Activated naive CD4-positive, alpha-beta T cell treated with anti-CD3 and anti-CD28 coated beads, Interleukin-2, amount 10 ng/mL, durations not matched to agents 7 days and 5 days (primary cell): ENCODE data around the gene TAGLN.
"Not testable (repeated sequence)": the region's sequence is repeated elsewhere in the genome, so short reads cannot be mapped to it uniquely, and the experiment has no call there.

Source experiments
- CTCF ChIA-PET: fragments of 350-600 bp; sonication (Branson Sonifier 250); formaldehyde crosslinking; loops from one replicate; lab custom pipeline; 2021; ENCODE audit warnings: antibody characterized with exemption; lab: Charles Lee
- DNase-seq: peaks from one replicate; pipeline ENCODE4 v3.0.0-alpha.2; 2020
- H3K27ac Mint-ChIP-seq: one replicate; pipeline ENCODE4 v1.8.0; 2021; ENCODE audit warnings: mild to moderate bottlenecking, moderate library complexity, mixed read lengths
- H3K27me3 Mint-ChIP-seq: one replicate; pipeline ENCODE4 v1.8.0; 2021; ENCODE audit warnings: mild to moderate bottlenecking, mixed read lengths
- H3K36me3 Mint-ChIP-seq: one replicate; pipeline ENCODE4 v1.8.0; 2021; ENCODE audit warnings: mixed read lengths
- H3K4me1 Mint-ChIP-seq: one replicate; pipeline ENCODE4 v1.8.0; 2021; ENCODE audit warnings: mixed read lengths
- H3K4me3 Mint-ChIP-seq: one replicate; pipeline ENCODE4 v1.8.0; 2021; ENCODE audit warnings: mild to moderate bottlenecking, moderate library complexity, mixed read lengths
- H3K9me3 Mint-ChIP-seq: one replicate; pipeline ENCODE4 v1.8.0; 2021; ENCODE audit warnings: mixed read lengths

The TAGLN gene

GRCh38 chr11:117205211-117205818 is 6.1 kb downstream of the TAGLN start:
- Mint-ChIP-seq H3K4me3 (no peak overlapping the region), H3K4me1 (no peaks in the 10 kb centered on the region), H3K36me3 (peaks cover 24% of the 10 kb centered on the region), H3K27me3 (peaks cover 3% of the 10 kb centered on the region), H3K9me3 (no peaks in the 10 kb centered on the region), H3K27ac (peak overlapping the region; percentile 37)
- no peak for DNase-seq
- CTCF ChIA-PET, result no interaction called here

- H3K9me3 Mint-ChIP-seq, CTCF ChIA-PET, H3K27ac Mint-ChIP-seq, H3K27me3 Mint-ChIP-seq, DNase-seq, H3K4me1 Mint-ChIP-seq, H3K4me3 Mint-ChIP-seq: not testable (repeated sequence)
- H3K36me3 Mint-ChIP-seq, result peaks cover 30% of the 10 kb centered on the region
Observed at GRCh38 chr11:117206111-117206510, 6.9 kb downstream of the TAGLN start.

GRCh38 chr11:117206859-117207258 is 7.7 kb downstream of the TAGLN start:
- H3K9me3 Mint-ChIP-seq, H3K4me3 Mint-ChIP-seq, CTCF ChIA-PET, H3K4me1 Mint-ChIP-seq, H3K27ac Mint-ChIP-seq, H3K27me3 Mint-ChIP-seq, DNase-seq: not testable (repeated sequence)
- peaks cover 35% of the 10 kb centered on the region for H3K36me3 Mint-ChIP-seq

GRCh38 chr11:117207481-117207880 is 8.3 kb downstream of the TAGLN start:
- H3K27me3 Mint-ChIP-seq, H3K9me3 Mint-ChIP-seq, H3K4me3 Mint-ChIP-seq, CTCF ChIA-PET, H3K4me1 Mint-ChIP-seq, H3K27ac Mint-ChIP-seq, DNase-seq: not testable (repeated sequence)
- H3K36me3 Mint-ChIP-seq, result peaks cover 38% of the 10 kb centered on the region

- H3K27ac Mint-ChIP-seq, H3K27me3 Mint-ChIP-seq, H3K9me3 Mint-ChIP-seq, H3K4me3 Mint-ChIP-seq, DNase-seq, H3K4me1 Mint-ChIP-seq, CTCF ChIA-PET: not testable (repeated sequence)
- peaks cover 44% of the 10 kb centered on the region for H3K36me3 Mint-ChIP-seq
Observed at GRCh38 chr11:117208710-117209109, 9.5 kb downstream of the TAGLN start.

- peaks cover 45% of the 10 kb centered on the region for H3K36me3 Mint-ChIP-seq
- H3K9me3 Mint-ChIP-seq, DNase-seq, H3K4me1 Mint-ChIP-seq, H3K27ac Mint-ChIP-seq, H3K27me3 Mint-ChIP-seq, H3K4me3 Mint-ChIP-seq, CTCF ChIA-PET: not testable (repeated sequence)
Observed at GRCh38 chr11:117209351-117210125, 10.4 kb downstream of the TAGLN start.

GRCh38 chr11:117210620-117211019 is 11.4 kb downstream of the TAGLN start:
- Mint-ChIP-seq H3K36me3 (peaks cover 40% of the 10 kb centered on the region), H3K9me3 (no peaks in the 10 kb centered on the region), H3K4me3 (no peak overlapping the region), H3K4me1 (no peaks in the 10 kb centered on the region), H3K27ac (no peak overlapping the region), H3K27me3 (peaks cover 3% of the 10 kb centered on the region)
- DNase-seq, result no peak
- CTCF ChIA-PET, result interaction anchor here (0.7 kb wide), 1 partner anchor 32 kb away, joined by 3 read pairs; the partner anchor contains the start of gene SIDT2

GRCh38 chr11:117212697-117213355 is 13.7 kb downstream of the TAGLN start:
- Mint-ChIP-seq H3K36me3 (peaks cover 54% of the 10 kb centered on the region), H3K9me3 (no peaks in the 10 kb centered on the region), H3K27ac (no peak overlapping the region), H3K27me3 (peaks cover 3% of the 10 kb centered on the region), H3K4me1 (no peaks in the 10 kb centered on the region), H3K4me3 (no peak overlapping the region)
- CTCF ChIA-PET, result no interaction called here
- no peak for DNase-seq

GRCh38 chr11:117214404-117215110 is 15.4 kb downstream of the TAGLN start:
- Mint-ChIP-seq H3K27me3 (no peaks in the 10 kb centered on the region), H3K36me3 (peaks cover 70% of the 10 kb centered on the region), H3K9me3 (no peaks in the 10 kb centered on the region), H3K27ac (no peak overlapping the region), H3K4me3 (no peak overlapping the region), H3K4me1 (no peaks in the 10 kb centered on the region)
- peak; percentile 6 for DNase-seq
- CTCF ChIA-PET, result no interaction called here

GRCh38 chr11:117217141-117218084 is 18.2 kb downstream of the TAGLN start:
- Mint-ChIP-seq H3K27ac (no peak overlapping the region), H3K27me3 (no peaks in the 10 kb centered on the region), H3K36me3 (peaks cover 75% of the 10 kb centered on the region), H3K4me1 (peaks cover 2% of the 10 kb centered on the region), H3K9me3 (no peaks in the 10 kb centered on the region), H3K4me3 (no peak overlapping the region)
- CTCF ChIA-PET, result interaction anchor here (1.1 to 1.5 kb wide), 2 partner anchors 9 kb away, joined by 4 to 8 read pairs; no protein-coding TSS in a partner anchor
- DNase-seq, result no peak

GRCh38 chr11:117218133-117218915 is 19.2 kb downstream of the TAGLN start:
- CTCF ChIA-PET, result interaction anchor here (1.4 to 1.5 kb wide), 2 partner anchors 8 to 486 kb away, joined by 3 to 8 read pairs; no protein-coding TSS in a partner anchor
- Mint-ChIP-seq H3K4me3 (no peak overlapping the region), H3K9me3 (no peaks in the 10 kb centered on the region), H3K4me1 (peaks cover 2% of the 10 kb centered on the region), H3K27me3 (no peaks in the 10 kb centered on the region), H3K36me3 (peaks cover 72% of the 10 kb centered on the region), H3K27ac (peak overlapping the region; percentile 46)
- DNase-seq, result no peak

GRCh38 chr11:117219001-117219400 is 19.8 kb downstream of the TAGLN start:
- Mint-ChIP-seq H3K36me3 (peaks cover 75% of the 10 kb centered on the region), H3K9me3 (no peaks in the 10 kb centered on the region), H3K27ac (no peak overlapping the region), H3K27me3 (no peaks in the 10 kb centered on the region), H3K4me1 (peaks cover 2% of the 10 kb centered on the region), H3K4me3 (no peak overlapping the region)
- DNase-seq, result no peak
- CTCF ChIA-PET, result interaction anchor here (1.4 to 1.5 kb wide), 2 partner anchors 8 to 486 kb away, joined by 3 to 8 read pairs; no protein-coding TSS in a partner anchor
